GM12801 (cell line): ENCODE results near the gene MLLT11.

Source experiments
- CTCF ChIP-seq: IDR thresholded peaks from one replicate; pipeline ENCODE4 v1.5.1; 2011; ENCODE audit warnings: control low read depth; ENCODE audit not compliant: insufficient read length; ENCODE audit errors: extremely low read depth

Gene MLLT11

DNA sequence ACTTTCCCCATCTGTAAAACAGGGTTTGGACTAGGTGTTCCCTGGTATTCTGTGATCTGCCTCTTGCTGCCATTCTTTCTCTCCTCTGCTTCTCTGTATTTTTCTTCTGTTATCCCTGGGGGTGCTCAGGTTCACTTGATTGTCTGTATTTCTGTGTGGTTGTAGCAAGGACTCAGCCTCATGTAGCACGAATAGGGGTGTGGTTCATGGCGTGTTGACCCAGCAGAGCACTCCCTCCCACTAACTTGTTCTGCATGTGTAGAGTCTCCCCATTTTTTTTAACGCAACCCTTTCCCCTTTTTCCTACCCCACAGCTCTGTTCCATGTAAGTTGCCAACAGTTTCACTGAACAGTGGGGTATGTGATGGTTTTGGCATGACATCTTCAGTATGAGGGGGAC lies 25.0 kb upstream of the MLLT11 start:
- no peak for TF ChIP-seq CTCF

- TF ChIP-seq CTCF, result no peak
These were observed 23.8 kb upstream of the MLLT11 start, which contains the start of gene BNIPL for GRCh38 chr1:151036356-151036755. Gene BNIPL, plus strand, starts transcription at chr1:151036586. Its CDS starts 140 bp downstream, at chr1:151036726.

DNA sequence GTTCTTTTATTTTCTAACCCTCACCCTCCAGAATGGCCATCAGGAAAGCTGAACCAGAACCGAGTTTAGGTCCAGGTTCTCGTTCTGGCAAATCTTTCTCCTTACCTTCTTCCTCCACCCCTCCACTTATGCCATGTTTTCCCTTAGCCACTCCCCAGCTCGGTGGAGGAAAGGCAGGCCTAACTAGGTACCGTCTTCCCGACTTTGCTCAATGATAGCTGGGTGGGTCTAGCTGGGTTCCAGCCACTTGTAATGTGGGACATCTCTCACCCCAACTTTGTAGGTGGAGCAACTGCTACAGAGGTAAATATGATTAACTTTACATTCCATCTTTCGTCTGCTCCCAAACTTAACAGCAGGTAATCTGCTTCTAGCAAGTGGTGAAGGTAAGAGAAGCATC lies 23.2 kb upstream of the MLLT11 start:
- no peak for TF ChIP-seq CTCF

DNA sequence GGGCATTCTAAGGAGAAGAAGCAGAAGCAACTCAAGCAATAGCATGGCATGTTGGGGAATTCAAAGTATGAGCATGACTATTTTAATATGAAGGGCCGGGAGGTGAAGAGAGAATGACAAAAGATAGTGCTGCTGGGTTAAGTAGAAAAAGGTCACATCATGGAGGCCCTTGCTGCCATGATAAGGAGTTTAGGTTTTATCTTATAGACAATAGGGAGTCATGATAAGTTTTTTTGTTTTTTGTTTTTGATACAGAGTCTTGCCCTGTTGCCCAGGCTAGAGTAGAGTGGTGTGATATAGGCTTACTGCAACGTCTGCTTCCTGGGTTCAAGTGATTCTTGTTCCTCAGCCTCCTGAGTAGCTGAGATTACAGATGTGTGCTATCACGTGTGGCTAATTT lies 20.7 kb upstream of the MLLT11 start:
- no peak for TF ChIP-seq CTCF

- TF ChIP-seq CTCF, result no peak
These were observed 17.0 kb upstream of the MLLT11 start for GRCh38 chr1:151043163-151043562.

- TF ChIP-seq CTCF, result no peak
These were observed 12.6 kb upstream of the MLLT11 start, which contains the start of gene C1orf56 for GRCh38 chr1:151047591-151047924. Gene C1orf56, plus strand, starts transcription at chr1:151047751. Its CDS starts 97 bp downstream, at chr1:151047848.

GRCh38 chr1:151047925-151048644 lies 12.1 kb upstream of the MLLT11 start:
- no peak for TF ChIP-seq CTCF
